Cortex of kidney (tissue), 1 donor: ENCODE measurements around the gene YOD1.
"Not testable (repeated sequence)": the region's sequence is repeated elsewhere in the genome, so short reads cannot be mapped to it uniquely, and the experiment has no call there.

Experiments
- DNase-seq: peaks from one replicate; lab custom pipeline; 2025; lab: John Stamatoyannopoulos, UW

Gene YOD1

DNA sequence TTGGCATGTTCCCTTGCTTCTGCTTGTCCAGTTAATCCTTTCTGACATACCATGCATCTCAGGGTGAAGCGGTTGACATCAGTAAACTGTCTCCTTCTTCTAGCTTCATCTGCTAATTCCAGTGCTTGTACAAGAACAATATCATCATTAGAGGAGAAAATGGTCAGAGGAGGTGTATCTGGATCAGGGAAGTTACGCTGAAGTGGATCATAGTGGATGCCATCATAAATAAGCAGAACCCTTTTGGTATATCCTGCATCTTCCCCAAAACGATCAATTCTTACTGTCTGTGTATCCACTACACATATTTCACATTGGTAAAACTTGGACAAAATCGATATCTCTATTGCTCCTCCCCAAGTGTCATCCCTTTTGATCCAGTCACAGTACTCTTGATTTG lies 2.0 kb downstream of the YOD1 start:
- no peak for DNase-seq

DNA sequence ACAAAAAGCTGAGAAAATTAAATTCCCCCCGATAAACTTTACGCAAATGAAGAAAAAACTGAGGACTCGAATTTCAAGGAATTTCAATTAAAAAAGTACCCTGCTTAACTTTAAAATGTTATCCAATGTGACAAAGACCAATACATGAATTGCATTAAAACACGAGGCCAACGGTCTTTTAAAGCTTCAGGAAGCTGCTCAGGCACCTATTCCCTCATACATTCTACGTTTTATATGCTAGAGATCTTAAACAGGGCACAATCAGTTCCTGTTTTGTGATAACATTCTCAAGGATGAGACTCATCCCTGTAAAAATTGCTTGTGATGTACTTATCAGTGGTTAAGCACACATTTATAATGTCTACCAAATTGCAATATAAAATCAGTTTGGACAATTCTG lies 3.0 kb downstream of the YOD1 start:
- no peak for DNase-seq

DNA sequence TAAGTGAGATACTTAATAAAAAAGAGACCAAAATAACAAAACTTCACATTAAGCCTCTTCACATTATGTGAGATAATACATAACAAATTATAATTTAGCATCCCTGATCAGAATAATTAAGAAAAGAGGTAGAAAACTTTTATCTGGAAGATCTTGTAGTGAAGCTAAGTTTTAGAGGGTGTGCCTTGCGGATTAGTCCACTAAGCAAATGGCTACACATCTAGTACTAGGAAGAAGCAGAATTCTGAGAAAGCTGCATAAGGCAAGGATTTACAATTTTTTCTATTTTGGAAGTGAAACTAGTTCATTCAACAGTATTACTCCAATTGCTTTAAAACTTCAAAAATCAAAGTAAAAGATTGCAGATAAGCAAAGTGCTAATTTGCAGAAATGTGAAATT lies 3.5 kb downstream of the YOD1 start:
- no peak for DNase-seq

DNA sequence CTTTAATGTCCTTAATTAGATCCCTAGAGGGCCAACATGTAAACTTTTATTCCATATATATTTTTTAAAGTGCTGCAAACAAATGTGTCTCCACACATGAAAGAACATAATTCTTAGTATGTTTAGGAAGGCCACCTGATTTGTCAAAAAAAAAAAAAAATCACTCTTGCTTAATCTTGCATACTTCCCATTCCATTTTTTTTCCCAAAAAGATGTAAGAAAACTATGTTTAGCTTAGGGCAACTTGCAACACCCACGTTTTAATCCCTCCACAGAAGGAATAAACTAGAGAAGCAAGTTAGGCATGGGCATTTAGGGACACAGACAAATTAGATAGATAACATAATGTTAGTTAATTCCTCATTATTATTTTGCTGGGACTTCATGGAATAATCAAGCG lies 5.6 kb downstream of the YOD1 start:
- no peak for DNase-seq

DNA sequence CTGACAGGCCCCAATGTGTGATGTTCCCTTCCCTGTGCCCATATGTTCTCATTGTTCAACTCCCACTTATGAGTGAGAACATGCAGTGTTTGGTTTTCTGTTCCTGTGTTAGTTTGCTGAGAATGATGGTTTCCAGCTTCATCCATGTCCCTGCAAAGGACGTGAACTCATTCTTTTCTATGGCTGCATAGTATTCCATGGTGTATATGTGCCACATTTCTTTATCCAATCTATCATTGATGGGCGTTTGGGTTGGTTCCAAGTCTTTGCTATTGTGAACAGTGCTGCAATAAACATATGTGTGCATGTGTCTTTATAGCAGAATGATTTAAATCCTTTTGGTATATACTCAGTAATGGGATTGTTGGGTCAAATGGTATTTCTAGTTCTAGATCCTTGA lies 9.6 kb downstream of the YOD1 start:
- not testable (repeated sequence) for DNase-seq

DNA sequence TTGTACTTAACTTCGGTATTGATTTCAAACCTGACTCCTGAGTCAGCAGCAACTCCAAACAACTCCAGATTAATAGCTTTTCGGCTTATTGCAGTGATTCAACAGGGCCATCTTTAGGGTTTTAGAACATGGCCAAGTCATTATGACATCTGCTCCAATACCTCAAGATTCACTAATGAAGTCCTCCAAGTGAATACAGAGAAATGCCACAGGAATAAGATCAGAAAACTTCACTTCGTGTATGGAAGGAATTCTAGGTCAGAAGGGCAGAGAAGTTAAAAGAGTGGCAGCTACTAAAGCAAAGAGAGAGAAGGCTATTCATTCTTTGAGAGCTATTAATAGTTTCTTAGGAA lies 10.9 kb downstream of the YOD1 start:
- DNase-seq = no peak

DNA sequence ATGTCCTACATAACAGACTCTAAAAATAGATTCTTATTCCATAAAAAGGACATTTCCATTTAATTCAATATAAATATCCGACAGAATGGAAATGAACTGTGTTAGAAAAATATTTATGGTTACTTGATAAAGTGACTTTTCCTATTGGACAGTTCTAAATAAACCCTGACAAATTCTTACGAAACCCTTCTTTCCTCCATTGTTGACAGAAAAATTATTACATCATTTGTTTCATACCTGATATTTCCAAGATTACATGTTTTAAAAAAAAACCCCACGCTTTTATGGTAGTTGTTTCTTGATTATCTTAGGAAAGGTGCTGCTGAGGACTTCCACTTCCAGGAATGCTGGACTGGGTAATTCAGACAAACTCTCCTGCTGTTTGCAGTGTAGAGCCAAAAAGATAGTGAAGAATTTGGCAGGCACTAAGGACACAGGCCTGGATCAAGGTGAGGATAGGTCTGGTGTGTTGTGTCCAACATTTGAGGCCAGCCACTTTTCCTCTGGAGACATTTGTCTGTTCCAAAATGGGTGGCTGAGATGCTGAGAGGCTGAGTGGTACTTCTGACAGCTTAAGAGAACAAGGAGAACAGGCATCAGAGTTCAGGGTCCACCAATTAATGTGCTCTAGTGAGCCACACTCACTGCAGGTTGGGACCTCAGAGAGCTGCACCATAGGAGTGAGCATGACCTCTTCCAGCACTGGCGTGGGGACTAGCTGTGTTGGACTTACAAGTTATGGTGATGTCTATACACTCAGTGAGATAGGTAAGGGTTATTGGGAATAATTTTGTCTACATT lies 11.4 kb downstream of the YOD1 start:
- no peak for DNase-seq

DNA sequence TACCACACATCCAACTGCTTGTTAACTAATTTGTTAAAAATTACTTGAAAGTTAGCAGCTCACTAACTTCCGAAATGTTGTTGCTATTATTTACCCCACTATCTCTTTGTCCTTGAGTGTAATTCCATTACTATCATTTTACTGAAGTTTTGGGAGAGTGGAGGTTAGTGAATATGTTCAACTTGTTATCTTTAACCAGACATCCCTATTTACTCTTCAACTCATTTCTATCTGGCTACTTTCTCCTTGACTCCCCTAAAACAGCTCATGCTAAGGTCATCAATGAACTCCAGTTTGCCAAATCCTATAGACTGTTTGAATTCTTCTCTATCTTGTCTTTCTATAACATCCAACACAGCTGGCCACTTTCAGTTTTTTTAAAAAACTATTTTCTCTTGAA lies 14.1 kb downstream of the YOD1 start:
- no peak for DNase-seq

DNA sequence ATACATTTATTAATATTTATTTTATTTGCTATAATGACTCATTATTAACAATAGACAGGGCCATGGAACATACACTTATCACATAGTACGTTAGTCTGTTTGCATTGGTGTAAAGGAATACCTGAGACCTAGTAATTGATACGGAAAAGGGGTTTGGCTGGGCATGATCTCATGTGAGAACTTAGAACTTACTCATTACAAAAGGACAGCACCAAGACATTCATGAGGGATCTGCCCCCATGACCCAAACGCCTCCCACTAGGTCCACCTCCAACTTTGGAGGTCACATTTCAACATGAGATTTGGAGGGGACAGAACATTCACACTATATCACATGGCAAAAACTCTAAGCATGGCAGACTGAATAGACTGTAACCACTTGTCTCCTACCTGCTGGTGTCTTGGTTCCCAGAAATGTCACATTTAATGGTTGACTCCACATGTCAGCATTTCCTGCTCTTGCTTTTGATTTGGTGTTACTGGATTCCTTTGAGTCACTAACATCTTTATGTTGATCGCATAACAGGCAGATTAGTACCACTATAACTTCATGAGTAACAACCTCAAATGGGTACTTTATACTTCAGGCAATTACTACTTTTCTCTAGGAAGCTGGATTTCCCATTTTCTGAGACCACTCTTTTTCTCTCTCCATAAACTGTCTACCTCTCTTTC lies 15.0 kb downstream of the YOD1 start:
- no peak for DNase-seq

DNA sequence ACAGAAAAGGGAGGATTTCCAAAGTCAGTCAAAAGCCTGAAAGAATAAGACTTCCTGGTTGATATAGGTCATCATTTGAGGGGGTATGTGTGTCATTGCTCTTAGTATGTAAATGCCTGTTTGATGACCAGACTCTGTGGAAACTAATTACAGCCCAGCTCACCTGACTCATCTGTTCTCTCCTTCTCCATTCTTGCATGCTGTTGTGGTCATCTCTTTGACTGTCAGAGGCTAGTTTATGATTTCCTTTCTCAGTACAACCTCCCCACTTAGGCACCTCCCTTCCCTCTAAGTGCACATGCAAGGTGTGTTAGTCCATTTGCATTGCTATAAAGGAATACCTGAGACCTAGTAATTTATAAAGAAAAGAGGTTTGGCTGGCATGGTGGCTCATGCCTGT lies 16.0 kb downstream of the YOD1 start:
- no peak for DNase-seq

DNA sequence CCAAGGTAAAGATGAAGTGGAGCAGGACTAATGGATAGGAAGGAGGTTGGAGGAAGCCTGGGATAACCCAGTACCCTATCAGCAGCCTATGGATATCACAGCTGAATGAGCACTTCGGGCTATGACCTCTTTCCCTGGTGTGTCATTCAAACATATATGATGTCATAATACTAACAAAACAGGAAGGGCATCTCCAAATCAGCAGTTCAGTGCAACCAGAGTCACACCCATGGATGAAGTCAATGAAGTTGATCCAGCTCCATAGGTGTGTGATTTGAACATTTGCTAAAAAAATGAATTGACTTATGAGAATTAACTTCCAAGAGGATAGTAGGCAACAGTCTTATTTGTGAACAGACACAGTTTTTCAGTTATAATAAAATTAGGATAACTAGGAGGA lies 16.8 kb downstream of the YOD1 start:
- DNase-seq = no peak

DNA sequence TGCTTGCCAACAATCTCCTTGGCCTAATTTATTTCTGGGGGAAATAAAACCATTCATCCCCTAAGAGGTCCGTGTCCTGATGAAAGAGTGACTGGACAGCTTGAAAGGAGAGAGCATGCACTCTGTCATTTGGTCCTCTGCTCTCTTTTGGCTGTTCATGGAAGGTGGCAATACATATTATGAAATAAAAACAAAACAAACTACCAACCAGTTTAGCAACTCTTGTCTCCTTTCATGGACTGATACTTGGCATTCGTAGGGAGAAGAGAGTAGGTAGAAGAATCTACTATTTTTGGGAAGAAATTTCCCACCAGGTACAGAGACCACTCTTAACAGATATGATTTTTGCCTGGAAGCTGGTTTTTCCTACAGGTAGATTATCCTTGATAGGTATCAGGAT lies 17.7 kb downstream of the YOD1 start:
- no peak for DNase-seq

DNA sequence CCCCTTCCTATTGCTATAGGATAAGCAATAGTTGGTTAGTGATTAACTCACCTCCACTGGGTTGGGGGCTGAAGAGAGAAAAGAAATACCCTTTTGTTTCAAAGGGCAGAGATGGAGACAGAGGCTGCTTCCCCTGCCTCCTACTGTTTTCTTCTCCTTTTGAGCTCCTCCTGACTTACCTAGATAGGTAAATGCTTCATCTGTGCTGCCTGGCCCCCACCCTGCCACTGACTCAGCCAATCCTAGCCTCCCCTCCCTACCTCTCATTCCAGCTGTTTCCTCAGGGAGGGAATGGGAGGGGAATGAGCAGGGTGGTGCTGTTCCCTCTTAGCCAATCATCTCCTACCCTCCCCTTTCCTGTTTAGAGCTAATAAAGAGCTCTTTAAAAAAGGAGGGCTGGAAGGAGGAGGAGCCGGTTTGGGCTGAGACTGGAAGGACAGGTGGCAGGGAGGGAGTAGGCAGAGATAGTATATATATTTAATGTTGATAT lies 18.4 kb downstream of the YOD1 start, which contains the start of gene C1orf116:
C1orf116 (minus strand) TSS at position 229 of the 490 bp plus-strand sequence. CDS start 5,158 bp downstream, outside the sequence.
- no peak for DNase-seq

DNA sequence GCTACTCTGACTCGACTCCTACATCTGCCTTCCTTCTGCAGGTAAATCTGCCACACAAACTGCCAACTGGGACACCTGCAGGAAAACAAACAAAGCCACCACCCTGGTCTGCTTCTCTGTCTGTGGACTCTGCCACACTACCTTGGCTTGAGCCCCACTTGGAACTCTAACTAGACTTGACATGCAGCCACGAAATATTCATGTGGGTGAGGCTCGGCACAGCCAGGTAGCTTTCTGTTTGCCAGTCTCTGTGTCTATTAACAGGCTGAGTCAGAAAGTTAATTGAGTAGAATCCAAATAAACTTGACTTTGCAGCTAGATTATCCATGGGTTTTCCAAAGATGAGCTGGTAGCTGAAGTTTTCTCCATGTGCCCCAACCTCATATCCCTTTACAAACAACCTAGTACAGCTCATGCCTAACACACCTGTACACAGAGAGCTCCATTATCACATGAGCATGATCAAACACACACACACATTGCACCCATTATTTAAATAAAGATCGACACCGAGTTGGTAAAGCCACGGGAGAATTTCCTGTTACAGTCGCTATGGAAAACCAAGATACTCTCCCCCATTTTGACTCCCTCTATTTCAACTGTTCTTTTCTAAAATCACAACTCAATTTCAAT lies 19.3 kb downstream of the YOD1 start:
- no peak for DNase-seq

DNA sequence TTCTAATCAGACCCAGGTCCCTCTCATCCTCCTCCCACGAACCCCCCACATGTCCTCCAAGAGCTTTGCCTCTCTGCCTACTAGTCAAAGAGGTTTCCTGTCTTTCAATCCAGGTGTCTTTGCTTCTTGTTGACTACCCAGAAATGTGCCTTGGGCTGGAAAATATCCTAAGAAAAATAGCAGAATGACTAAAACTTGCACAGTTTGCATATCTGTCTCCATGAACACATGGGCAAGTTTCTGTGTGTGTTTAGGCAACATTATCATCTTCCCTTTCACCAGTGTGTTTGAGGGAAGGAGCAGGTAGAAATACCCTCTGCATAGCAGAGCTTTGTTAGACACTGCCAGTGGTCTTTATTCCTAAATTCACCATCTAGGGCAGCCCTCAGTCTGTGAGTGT lies 20.0 kb downstream of the YOD1 start:
- DNase-seq = no peak

DNA sequence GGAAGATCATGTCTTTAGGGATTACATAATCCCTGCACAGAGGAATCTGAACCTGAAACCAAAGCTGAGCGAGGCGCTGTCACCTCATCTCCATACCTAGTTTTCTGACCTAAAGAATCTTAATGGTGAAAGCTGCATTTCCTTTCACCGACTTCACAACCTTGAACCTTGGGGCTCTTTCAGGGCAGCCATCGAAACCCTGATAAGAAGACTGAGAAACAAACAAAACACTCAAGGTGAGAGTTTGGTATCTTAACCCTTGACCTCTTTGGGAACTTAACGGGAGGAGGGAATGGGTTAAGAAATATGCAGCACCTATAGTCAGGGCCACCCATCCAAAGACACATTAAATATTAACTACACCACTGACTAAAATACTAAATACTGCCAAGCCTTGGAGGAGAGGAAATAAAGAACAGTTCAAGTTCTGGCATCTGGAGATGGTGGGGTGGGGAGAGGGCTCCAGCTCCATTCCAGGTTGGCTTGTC lies 20.4 kb downstream of the YOD1 start:
- no peak for DNase-seq

DNA sequence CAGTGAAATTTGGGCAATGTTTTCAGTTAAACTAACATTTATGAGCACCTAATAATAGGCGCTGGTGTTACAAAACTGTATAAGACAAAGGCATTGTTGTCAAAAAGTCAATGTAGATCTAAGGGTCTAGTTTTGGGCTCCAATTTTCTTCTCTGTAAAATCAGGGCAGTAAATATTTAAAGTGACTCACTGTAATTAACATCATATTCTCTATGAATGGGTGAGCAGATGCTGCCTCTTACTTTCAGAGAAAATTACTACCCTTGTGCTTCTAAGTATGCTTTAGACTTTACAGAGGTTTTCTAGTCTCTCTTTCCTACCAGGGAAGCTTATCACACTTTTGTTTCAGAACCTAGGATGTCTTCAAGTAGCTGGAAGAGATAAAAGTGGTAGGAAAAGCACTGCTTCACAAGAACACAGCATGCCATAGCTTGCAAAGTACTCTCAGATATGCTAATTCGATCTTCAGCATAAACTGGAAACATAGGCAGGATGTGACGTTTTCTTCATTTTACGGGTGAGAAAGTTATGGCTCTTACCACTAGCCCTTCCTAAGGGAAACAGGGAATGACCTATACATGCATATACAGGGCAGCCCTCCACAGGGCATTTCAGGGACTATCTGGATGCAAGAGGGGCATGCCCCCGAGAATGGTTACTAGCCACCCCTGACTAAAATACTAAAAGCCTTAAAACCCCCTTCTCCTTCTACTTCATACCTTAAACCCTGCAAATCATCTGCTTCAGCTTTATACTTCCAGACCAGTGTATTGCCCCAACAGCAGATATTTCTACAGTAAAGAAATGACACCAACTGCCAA lies 21.1 kb downstream of the YOD1 start:
- DNase-seq = no peak

DNA sequence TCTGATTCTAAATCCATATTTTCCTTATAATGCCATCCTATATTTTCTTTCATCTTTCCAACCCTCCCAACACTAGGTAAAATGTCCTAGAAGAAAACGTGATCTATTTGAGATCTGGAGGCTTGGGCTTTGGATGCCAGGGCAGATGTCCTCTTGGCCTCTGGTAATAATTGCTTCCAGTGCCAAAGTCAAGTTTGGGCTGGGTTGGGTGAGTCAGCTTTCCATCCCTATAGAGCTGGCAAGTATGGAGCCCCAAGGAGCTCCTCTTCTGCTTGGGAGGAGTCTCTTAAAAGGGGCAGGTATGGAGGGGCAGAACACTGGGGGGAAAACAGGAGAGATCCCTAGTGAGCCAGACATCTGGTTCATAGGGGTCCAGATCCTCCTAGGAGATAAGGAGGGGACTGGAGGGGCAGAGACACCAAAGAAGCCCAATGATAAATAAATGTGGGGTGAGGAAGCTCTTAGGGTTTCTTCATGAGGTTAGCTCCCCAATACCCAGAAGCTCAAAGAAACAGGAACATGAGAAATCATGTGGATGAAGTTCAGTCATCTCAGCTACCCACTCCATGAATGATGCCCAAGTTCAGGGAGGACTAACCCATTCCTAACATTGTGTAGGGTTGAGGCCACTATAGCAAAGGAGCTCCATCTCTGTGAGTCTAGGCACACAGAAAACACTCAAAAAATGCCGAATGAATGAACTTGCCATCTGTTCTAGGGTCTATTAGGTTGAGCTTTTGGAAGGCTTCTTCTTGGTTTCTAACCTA lies 21.9 kb downstream of the YOD1 start:
- DNase-seq = no peak

DNA sequence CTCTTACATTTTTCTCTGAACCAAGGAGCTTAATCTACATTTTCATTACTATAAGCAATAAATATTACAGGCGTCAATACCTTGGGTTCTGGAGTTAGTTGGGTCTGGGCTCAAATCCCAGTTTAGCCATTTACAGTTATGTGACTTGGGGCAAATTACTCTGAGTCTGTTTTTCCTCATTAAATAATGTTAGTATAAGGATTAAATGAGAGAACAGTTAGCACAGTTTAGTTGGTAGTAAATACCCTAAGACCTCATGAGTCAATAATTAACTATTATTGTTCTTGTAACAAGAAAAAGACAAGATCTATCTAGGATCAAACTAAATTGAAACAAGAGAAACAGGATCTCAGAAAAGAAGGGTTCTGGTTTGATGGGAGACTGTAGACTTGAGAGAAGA lies 23.1 kb downstream of the YOD1 start:
- no peak for DNase-seq

DNA sequence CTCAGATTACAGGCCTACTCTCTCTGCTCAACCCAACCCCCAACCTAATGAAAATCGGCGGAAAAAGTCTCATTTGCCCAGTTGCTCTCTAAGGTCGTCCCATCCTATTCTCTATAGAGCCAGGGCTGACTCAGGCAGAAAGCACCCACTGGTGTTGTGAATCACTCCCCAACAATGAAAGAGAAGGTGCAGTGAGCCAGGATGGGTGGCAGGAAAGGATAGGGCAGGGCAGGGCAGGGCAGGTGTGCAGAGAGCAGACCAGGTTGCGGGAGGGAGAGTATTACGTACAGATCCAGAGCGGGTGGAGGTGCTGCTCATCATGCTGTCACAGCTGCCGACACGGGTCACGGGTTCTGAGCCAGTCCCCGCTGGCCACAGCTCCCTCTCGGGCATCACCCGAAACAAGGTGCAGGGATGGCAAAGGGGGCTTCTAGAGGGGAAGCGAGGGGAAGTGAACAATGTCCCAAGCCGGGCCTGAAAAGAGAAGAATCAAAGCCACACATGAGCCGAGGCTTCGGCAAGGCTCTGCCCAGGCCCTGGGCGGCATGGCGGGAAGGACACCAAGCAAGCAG lies 23.7 kb downstream of the YOD1 start:
- DNase-seq = no peak

DNA sequence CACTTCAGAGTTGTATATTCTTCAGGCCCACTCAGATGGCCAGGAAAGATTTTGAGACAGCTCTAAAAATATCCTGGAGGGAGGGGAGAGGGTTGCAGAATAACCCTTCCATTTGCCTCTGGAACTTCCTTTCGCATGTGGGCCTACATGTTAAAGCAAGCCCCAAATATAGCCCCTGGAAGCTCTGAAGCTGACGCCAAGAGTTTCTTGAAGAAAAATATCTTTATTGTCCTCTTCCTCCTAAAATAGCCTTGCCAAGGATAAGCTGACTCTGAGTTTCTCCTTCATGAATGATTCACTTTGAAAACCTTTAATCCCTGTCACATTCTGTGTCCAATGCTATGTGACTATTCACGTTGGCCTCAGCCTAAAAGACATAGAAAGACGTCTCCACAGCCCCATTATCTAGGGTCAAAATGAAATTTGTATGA lies 24.9 kb downstream of the YOD1 start:
- no peak for DNase-seq
